Gastrocnemius medialis (tissue), 4 donors: Measurements from ENCODE around the gene HES4.

Source experiments
- CTCF ChIP-seq, 5 experiments: fragments of 450-650 bp in 3 of 5; fragments of 200-600 bp in 2 of 5; sonication (generic) in 2 of 5; IDR thresholded peaks in 4 of 5; conservative IDR thresholded peaks in 1 of 5; 1 replicate in 4 of 5; 2 replicates in 1 of 5; pipeline ENCODE4 v1.5.1; 2016 to 2019; ENCODE audit warnings: antibody characterized with exemption in 5 of 5, mild to moderate bottlenecking in 3 of 5, moderate library complexity in 3 of 5
- POLR2A ChIP-seq, 2 donors: fragments of 450-650 bp; IDR thresholded peaks; one replicate each; pipeline ENCODE4 v1.6.1; 2017; ENCODE audit warnings: antibody characterized with exemption in 2 of 2, mild to moderate bottlenecking in 2 of 2, moderate library complexity in 2 of 2

- TF ChIP-seq CTCF (IDR thresholded peaks at IDR 0.05 in 4 of 5, conservative IDR thresholded peaks at IDR 0.05 in 1 of 5) (no peak), POLR2A (IDR thresholded peaks at IDR 0.05) (no peak)
These were observed 49.6 kb downstream of the HES4 start for GRCh38 chr1:950268-950667.
